Neutrophil (primary cell): ENCODE measurements around the gene MUC12.
"Not testable (repeated sequence)": the region's sequence is repeated elsewhere in the genome, so short reads cannot be mapped to it uniquely, and the experiment has no call there.

Experiments
- H3K27ac ChIP-seq: fragments of 200-600 bp; sonication (generic); 2 replicates; pipeline ENCODE4 v1.5.1; 2016; ENCODE audit warnings: mild to moderate bottlenecking, moderate library complexity
- H3K27me3 ChIP-seq: fragments of 200-600 bp; sonication (generic); 2 replicates; pipeline ENCODE4 v1.6.0; 2016; ENCODE audit warnings: mild to moderate bottlenecking
- H3K36me3 ChIP-seq: fragments of 200-600 bp; sonication (generic); 2 replicates; pipeline ENCODE4 v1.5.1; 2017
- H3K4me1 ChIP-seq, 2 experiments: fragments of 200-600 bp in 1 of 2; sonication (generic) in 1 of 2; 1 replicate in 1 of 2; 2 replicates in 1 of 2; pipeline versions ENCODE4 v1.5.1 to v1.6.1; 2013 to 2016; ENCODE audit warnings: low read depth in 1 of 2, low read length in 1 of 2, mild to moderate bottlenecking in 1 of 2, moderate library complexity in 1 of 2; ENCODE audit not compliant: control insufficient read depth in 1 of 2, insufficient read depth in 1 of 2
- H3K4me3 ChIP-seq, 2 experiments: fragments of 200-600 bp in 1 of 2; sonication (generic) in 1 of 2; 1 replicate in 1 of 2; 2 replicates in 1 of 2; pipeline ENCODE4 v1.5.1; 2013 to 2016; ENCODE audit warnings: low read depth in 1 of 2, low read length in 1 of 2, mild to moderate bottlenecking in 1 of 2, moderate library complexity in 1 of 2
- H3K9me3 ChIP-seq: fragments of 200-600 bp; sonication (generic); 2 replicates; pipeline ENCODE4 v1.5.1; 2016
- TF ChIP-seq, protein P1 (sequence below): fragments of 200-600 bp; sonication (generic); IDR thresholded peaks from 2 replicates; pipeline ENCODE4 v1.5.1; 2016; ENCODE audit warnings: antibody characterized with exemption

The MUC12 gene

DNA sequence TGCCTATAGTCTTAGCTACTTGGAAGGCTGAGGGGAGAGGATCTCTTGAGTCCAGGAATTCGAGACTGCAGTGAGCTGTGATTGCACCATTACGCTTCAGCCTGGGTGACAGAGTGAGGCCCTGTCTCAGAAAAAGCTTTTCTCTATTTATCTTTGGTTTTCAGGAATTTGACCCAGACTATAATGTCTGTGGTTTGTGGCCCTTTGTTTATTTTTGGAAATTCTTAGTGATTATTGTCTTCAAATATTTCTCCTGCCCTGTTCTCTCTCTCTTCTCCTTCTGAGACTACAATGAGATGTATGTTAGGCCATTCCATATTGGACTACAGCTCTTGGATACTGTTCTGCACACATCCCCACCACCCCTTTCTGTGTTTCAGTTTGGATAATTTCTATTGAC lies 4.7 kb downstream of the MUC12 start:
- Histone ChIP-seq H3K4me1 (no peaks in the 10 kb centered on the region), H3K27ac (no peak overlapping the region), H3K4me3 (no peak overlapping the region), H3K9me3 (no peaks in the 10 kb centered on the region), H3K36me3 (no peaks in the 10 kb centered on the region), H3K27me3 (peaks cover 35% of the 10 kb centered on the region)
- TF ChIP-seq, protein P1, sequence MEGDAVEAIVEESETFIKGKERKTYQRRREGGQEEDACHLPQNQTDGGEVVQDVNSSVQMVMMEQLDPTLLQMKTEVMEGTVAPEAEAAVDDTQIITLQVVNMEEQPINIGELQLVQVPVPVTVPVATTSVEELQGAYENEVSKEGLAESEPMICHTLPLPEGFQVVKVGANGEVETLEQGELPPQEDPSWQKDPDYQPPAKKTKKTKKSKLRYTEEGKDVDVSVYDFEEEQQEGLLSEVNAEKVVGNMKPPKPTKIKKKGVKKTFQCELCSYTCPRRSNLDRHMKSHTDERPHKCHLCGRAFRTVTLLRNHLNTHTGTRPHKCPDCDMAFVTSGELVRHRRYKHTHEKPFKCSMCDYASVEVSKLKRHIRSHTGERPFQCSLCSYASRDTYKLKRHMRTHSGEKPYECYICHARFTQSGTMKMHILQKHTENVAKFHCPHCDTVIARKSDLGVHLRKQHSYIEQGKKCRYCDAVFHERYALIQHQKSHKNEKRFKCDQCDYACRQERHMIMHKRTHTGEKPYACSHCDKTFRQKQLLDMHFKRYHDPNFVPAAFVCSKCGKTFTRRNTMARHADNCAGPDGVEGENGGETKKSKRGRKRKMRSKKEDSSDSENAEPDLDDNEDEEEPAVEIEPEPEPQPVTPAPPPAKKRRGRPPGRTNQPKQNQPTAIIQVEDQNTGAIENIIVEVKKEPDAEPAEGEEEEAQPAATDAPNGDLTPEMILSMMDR: no peak

GRCh38 chr7:100975371-100975821 lies 6.0 kb downstream of the MUC12 start:
- no peak overlapping the region for H3K27ac ChIP-seq
- H3K9me3 ChIP-seq: no peaks in the 10 kb centered on the region
- H3K4me3 ChIP-seq: no peak overlapping the region
- H3K27me3 ChIP-seq: peaks cover 22% of the 10 kb centered on the region
- TF ChIP-seq, protein P1: no peak
- H3K36me3 ChIP-seq: no peaks in the 10 kb centered on the region
- no peaks in the 10 kb centered on the region for H3K4me1 ChIP-seq

GRCh38 chr7:100978300-100978699 lies 8.9 kb downstream of the MUC12 start:
- peaks cover 5% of the 10 kb centered on the region for H3K27me3 ChIP-seq
- TF ChIP-seq, protein P1: no peak
- no peaks in the 10 kb centered on the region for H3K4me1 ChIP-seq
- no peaks in the 10 kb centered on the region for H3K9me3 ChIP-seq
- no peak overlapping the region for H3K27ac ChIP-seq
- no peaks in the 10 kb centered on the region for H3K36me3 ChIP-seq
- no peak overlapping the region for H3K4me3 ChIP-seq

- no peak overlapping the region for H3K4me3 ChIP-seq
- TF ChIP-seq, protein P1: no peak
- no peaks in the 10 kb centered on the region for H3K4me1 ChIP-seq
- H3K27me3 ChIP-seq: no peaks in the 10 kb centered on the region
- H3K27ac ChIP-seq: no peak overlapping the region
- no peaks in the 10 kb centered on the region for H3K9me3 ChIP-seq
- no peaks in the 10 kb centered on the region for H3K36me3 ChIP-seq
These were observed 14.3 kb downstream of the MUC12 start for GRCh38 chr7:100983451-100984187.

- H3K27ac ChIP-seq, H3K4me1 ChIP-seq: not testable (repeated sequence)
These were observed 15.0 kb downstream of the MUC12 start for GRCh38 chr7:100984241-100984918.

GRCh38 chr7:100985033-100985797 lies 15.8 kb downstream of the MUC12 start:
- H3K9me3 ChIP-seq, H3K27ac ChIP-seq, H3K4me1 ChIP-seq, H3K36me3 ChIP-seq, H3K27me3 ChIP-seq, H3K4me3 ChIP-seq: not testable (repeated sequence)

More at GRCh38 chr7:100984241-100984918, 15.0 kb downstream of the MUC12 start:
- not testable (repeated sequence) for H3K36me3 ChIP-seq, H3K9me3 ChIP-seq, H3K27me3 ChIP-seq, H3K4me3 ChIP-seq
